Keratinocyte (primary cell): ENCODE measurements around the gene DNMT3A. TPM values are rescaled to one million over a fixed set of nuclear protein-coding genes. Genes with fewer than 3 reads are reported as not detected.

Source experiments
- DNase-seq: peaks from one replicate; pipeline ENCODE4 v3.0.0-alpha.2; 2011; ENCODE audit warnings: low read depth, missing footprints, low spot score
- FAIRE-seq: peaks from 2 replicates; lab custom pipeline; 2011; peaks lifted over from hg19 to GRCh38; lab: Jason Lieb, UNC
- H2AFZ ChIP-seq: 2 replicates; pipeline ENCODE4 v1.6.0; 2012; ENCODE audit warnings: low read length, control low read depth, inconsistent platforms; ENCODE audit not compliant: control insufficient read depth
- H3K27ac ChIP-seq: 2 replicates; pipeline ENCODE4 v1.5.1; 2011; ENCODE audit warnings: low read length; ENCODE audit not compliant: control insufficient read depth, insufficient read depth
- H3K27me3 ChIP-seq: 3 replicates; pipeline ENCODE4 v1.6.0; 2011; ENCODE audit warnings: low read length; ENCODE audit not compliant: control insufficient read depth, insufficient read depth; ENCODE audit errors: extremely low read depth
- H3K36me3 ChIP-seq, 2 experiments: 2 replicates in 1 of 2; 3 replicates in 1 of 2; pipeline ENCODE4 v1.5.1; 2011; ENCODE audit warnings: low read length in 2 of 2, mild to moderate bottlenecking in 1 of 2; ENCODE audit not compliant: control insufficient read depth in 2 of 2, insufficient read depth in 2 of 2; ENCODE audit errors: extremely low read depth in 1 of 2
- H3K4me1 ChIP-seq: 3 replicates; pipeline ENCODE4 v1.5.1; 2011; ENCODE audit warnings: low read length; ENCODE audit not compliant: control insufficient read depth, insufficient read depth; ENCODE audit errors: extremely low read depth
- H3K4me2 ChIP-seq: 3 replicates; pipeline ENCODE4 v1.6.0; 2011; ENCODE audit warnings: low read depth, low read length; ENCODE audit not compliant: control insufficient read depth, insufficient read depth; ENCODE audit errors: extremely low read depth
- H3K4me3 ChIP-seq, 3 experiments: fragments of 200-600 bp in 1 of 3; sonication (generic) in 1 of 3; 2 replicates in 2 of 3; 3 replicates in 1 of 3; pipeline ENCODE4 v1.5.1; 2011 to 2016; ENCODE audit warnings: low read length in 3 of 3, mild to moderate bottlenecking in 3 of 3, control low read depth in 2 of 3, inconsistent platforms in 1 of 3, low read depth in 1 of 3, mixed read lengths in 1 of 3, mixed run types in 1 of 3, moderate library complexity in 1 of 3; ENCODE audit not compliant: control insufficient read depth in 2 of 3, insufficient read depth in 2 of 3; ENCODE audit errors: extremely low read depth in 1 of 3
- H3K79me2 ChIP-seq: 2 replicates; pipeline ENCODE4 v1.6.0; 2012; ENCODE audit warnings: low read length; ENCODE audit not compliant: control insufficient read depth, insufficient read depth
- H3K9ac ChIP-seq: 3 replicates; pipeline ENCODE4 v1.6.0; 2011; ENCODE audit warnings: low read length; ENCODE audit not compliant: control insufficient read depth, insufficient read depth; ENCODE audit errors: extremely low read depth
- H3K9me1 ChIP-seq: 3 replicates; pipeline ENCODE4 v1.6.0; 2011; ENCODE audit warnings: low read length; ENCODE audit not compliant: control insufficient read depth, insufficient read depth; ENCODE audit errors: extremely low read depth
- H3K9me3 ChIP-seq: 2 replicates; pipeline ENCODE4 v1.5.1; 2012; ENCODE audit warnings: low read depth, low read length; ENCODE audit not compliant: control insufficient read depth
- H4K20me1 ChIP-seq: 3 replicates; pipeline ENCODE4 v1.6.0; 2011; ENCODE audit warnings: low read length; ENCODE audit not compliant: control insufficient read depth, insufficient read depth; ENCODE audit errors: extremely low read depth
- EZH2 ChIP-seq: IDR thresholded peaks from one replicate; pipeline ENCODE4 v1.6.1; 2012; ENCODE audit warnings: inconsistent platforms, mild to moderate bottlenecking, low read length, moderate library complexity
- dilution Hi-C: fragments of 300-500 bp; cut with MboI; formaldehyde crosslinking; loops from one replicate; pipeline ENCODE4 v1.7.0; 2020; ENCODE audit warnings: low sequenced_read_pairs; ENCODE audit not compliant: extremely low pct_ligation_motif_present
- polyA plus RNA-seq, 5 experiments: library from polyadenylated mRNA; depleted of rRNA in 3 of 5; stranded (reverse) in 3 of 5; stranded (forward) in 1 of 5; unstranded in 1 of 5; fragments of >200 nt; gene quantifications; 1 replicate in 1 of 5; 2 replicates in 3 of 5; 3 replicates in 1 of 5; pipeline versions ENCODE4 v1.2.1 to v1.2.3, GENCODE V29; 2011 to 2012; ENCODE audit warnings: missing spikeins in 2 of 5, low read depth in 1 of 5, low replicate concordance in 1 of 5
- TF ChIP-seq, protein P1 (sequence below), 3 experiments: IDR thresholded peaks in 1 of 3; conservative IDR thresholded peaks in 1 of 3; optimal IDR thresholded peaks in 1 of 3; 2 replicates in 2 of 3; 3 replicates in 1 of 3; pipeline versions ENCODE3 to v1.5.1; 2011; ENCODE audit warnings: low read length in 3 of 3, mild to moderate bottlenecking in 3 of 3, moderate library complexity in 2 of 3, control low read depth in 1 of 3, inconsistent platforms in 1 of 3; ENCODE audit not compliant: insufficient read depth in 2 of 3; ENCODE audit errors: extremely low read depth in 1 of 3

DNMT3A gene
- polyA plus RNA-seq, 1 donor (not counting 4 experiments of a cell fraction or from before 2014, with no cell fraction given), result 1.5 TPM

DNA sequence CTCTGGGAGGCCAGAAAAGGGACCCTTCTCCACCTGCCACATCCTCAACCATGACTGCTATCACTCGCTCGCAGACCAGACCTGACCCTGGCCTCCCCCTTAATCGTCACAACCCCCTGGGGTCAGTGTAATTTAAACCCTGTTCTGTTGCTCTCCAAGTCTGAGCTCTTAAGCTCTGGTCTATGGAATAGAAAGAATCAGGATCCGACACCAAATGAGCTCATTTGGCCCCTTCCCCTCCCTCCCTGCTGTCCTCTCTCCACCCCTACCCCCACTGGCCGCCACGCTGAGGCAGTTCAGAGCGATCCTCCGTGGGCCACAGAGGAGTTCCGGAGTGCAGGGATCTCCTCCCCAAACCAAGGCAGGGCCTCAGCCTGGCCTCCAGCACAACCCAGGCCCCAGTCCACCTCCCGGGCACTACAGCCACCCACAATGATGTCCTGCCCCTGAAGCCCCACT lies 5.3 kb downstream of the DNMT3A start:
- Histone ChIP-seq H3K27me3 (no peaks in the 10 kb centered on the region), H3K9me3 (no peaks in the 10 kb centered on the region), H3K4me3 (no peak overlapping the region), H4K20me1 (peaks cover 3% of the 10 kb centered on the region), H2AFZ (no peak overlapping the region), H3K9me1 (no peaks in the 10 kb centered on the region), H3K79me2 (no peaks in the 10 kb centered on the region), H3K27ac (no peak overlapping the region), H3K9ac (no peak overlapping the region), H3K4me1 (no peaks in the 10 kb centered on the region), H3K36me3 (peaks cover 0 to 2% of the 10 kb centered on the region in 2 experiments), H3K4me2 (no peak overlapping the region)
- FAIRE-seq (no peak), DNase-seq (no peak)
- dilution Hi-C loops, result no loop called here
- no peak for TF ChIP-seq EZH2
- TF ChIP-seq, protein P1, sequence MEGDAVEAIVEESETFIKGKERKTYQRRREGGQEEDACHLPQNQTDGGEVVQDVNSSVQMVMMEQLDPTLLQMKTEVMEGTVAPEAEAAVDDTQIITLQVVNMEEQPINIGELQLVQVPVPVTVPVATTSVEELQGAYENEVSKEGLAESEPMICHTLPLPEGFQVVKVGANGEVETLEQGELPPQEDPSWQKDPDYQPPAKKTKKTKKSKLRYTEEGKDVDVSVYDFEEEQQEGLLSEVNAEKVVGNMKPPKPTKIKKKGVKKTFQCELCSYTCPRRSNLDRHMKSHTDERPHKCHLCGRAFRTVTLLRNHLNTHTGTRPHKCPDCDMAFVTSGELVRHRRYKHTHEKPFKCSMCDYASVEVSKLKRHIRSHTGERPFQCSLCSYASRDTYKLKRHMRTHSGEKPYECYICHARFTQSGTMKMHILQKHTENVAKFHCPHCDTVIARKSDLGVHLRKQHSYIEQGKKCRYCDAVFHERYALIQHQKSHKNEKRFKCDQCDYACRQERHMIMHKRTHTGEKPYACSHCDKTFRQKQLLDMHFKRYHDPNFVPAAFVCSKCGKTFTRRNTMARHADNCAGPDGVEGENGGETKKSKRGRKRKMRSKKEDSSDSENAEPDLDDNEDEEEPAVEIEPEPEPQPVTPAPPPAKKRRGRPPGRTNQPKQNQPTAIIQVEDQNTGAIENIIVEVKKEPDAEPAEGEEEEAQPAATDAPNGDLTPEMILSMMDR (optimal IDR thresholded peaks at IDR 0.05 in 1 of 3, IDR thresholded peaks at IDR 0.05 in 1 of 3, conservative IDR thresholded peaks at IDR 0.05 in 1 of 3; ENCODE audit: extremely low read depth in 1 of 3, insufficient read depth in 2 of 3, low read length in 3 of 3), result no peak

DNA sequence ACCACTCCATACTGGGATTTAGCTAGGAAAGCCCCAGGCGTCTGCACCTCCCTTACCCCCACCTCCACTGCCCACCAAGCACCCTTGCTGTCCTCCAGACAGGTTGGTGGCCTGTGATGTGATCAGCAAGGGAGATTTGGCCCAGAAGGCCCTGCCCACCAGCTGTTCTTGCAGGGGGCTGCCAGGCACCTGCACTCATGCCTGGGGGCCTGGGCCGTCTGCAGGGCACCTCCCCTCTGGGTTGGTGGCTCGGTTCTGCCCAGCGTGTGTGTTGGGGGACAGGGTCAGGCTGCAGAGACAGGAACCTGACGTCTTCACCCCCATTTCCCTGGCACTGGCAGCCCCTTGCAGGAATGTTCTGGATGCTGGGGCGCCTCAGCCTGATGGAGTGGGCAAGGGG lies 5.8 kb downstream of the DNMT3A start:
- no peaks in the 10 kb centered on the region for H3K79me2 ChIP-seq
- dilution Hi-C loops, result no loop called here
- no peak overlapping the region for H3K4me2 ChIP-seq
- H3K4me3 ChIP-seq, result no peak overlapping the region
- FAIRE-seq (no peak), DNase-seq (no peak)
- peaks cover 7% of the 10 kb centered on the region for H4K20me1 ChIP-seq
- no peaks in the 10 kb centered on the region for H3K27me3 ChIP-seq
- no peaks in the 10 kb centered on the region for H3K4me1 ChIP-seq
- H3K9ac ChIP-seq, result no peak overlapping the region
- H3K9me1 ChIP-seq, result no peaks in the 10 kb centered on the region
- no peak overlapping the region for H2AFZ ChIP-seq
- no peaks in the 10 kb centered on the region for H3K9me3 ChIP-seq
- peaks cover 0 to 2% of the 10 kb centered on the region in 2 experiments for H3K36me3 ChIP-seq
- TF ChIP-seq, protein P1 (optimal IDR thresholded peaks at IDR 0.05 in 1 of 3, IDR thresholded peaks at IDR 0.05 in 1 of 3, conservative IDR thresholded peaks at IDR 0.05 in 1 of 3; ENCODE audit: extremely low read depth in 1 of 3, insufficient read depth in 2 of 3, low read length in 3 of 3), result no peak
- no peak for TF ChIP-seq EZH2
- no peak overlapping the region for H3K27ac ChIP-seq
